ENCODE measurements around the gene PLD6.
"Not testable (repeated sequence)": the region's sequence is repeated elsewhere in the genome, so short reads cannot be mapped to it uniquely, and the experiment has no call there.

Gene PLD6

DNA sequence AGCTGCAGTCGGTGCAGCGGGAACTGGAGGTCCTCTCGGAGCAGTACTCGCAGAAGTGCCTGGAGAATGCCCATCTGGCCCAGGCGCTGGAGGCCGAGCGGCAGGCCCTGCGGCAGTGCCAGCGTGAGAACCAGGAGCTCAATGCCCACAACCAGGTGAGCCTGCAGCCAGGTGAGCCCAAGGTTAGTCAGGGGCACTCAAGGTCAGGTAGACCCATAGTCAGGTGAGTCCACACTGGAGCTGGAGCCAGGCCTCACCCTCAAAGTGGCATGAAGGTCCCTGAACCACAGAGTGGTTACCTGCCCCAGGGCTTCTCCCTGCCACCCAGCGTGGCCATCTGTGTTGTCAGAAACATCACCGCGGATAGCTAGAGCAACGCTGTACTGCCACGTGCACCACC, 32.2 kb downstream of the PLD6 start:
- no peak for DNase-seq

DNA sequence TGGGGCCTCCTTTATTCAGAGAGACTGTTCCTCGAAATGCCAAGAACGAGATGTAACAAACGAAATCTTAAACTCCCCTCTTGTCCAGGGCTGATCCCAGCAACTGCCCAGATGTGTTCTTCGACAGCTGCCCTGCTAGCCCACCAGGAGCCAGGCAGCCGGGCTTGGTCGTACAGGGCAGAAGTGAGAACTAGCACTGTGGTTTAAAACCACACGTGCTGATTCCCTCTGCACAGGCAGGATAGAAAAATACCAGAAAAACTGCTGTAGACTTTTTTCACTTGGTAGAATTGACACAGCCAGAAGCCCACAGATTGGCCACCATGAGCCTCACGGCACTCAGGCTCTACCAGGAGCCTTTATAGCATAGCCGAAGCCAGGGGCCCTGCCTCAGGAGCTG, 33.1 kb downstream of the PLD6 start:
- no peak for DNase-seq

DNA sequence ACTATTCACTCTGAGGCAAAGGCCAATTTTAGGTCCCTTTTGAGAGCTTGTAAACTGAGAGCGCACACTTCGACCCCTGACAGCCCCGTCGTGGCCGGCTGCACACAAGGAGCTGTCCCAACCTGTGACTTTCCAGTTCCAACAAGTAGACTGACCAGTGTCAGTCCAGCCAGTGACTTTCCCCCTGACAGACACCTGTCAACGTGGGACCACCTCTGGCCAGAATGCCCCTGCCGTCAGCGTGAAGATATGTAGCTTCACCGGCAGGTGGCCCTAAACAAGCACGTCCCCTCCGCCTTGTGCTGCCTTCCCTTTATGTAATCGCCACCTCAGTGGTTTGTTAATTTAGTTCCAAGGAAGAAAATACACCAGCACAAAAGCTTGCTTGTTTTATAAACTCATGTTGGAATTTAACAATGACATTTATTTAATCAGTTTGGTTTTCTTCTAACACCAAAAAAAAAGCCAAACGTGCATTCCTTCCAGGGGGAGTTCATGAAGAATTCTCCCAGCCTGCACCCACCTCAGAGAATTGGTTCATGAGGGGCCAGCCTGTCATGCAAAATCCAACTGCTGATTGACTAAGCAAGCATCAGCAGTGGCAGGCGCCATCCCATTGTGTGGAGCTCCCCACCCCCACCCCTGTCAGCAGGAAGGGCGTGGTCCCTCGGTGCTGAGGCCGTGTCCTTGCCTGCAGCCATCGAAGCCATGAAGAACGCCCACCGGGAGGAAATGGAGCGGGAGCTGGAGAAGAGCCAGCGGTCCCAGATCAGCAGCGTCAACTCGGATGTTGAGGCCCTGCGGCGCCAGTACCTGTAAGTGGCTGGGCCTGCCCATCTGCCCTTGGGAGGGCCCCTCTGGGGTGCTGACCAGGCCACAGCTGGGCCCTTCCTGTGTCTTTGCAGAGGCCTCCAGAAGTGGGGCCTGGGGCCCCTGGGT, 33.9 kb downstream of the PLD6 start:
- no peak for DNase-seq

DNA sequence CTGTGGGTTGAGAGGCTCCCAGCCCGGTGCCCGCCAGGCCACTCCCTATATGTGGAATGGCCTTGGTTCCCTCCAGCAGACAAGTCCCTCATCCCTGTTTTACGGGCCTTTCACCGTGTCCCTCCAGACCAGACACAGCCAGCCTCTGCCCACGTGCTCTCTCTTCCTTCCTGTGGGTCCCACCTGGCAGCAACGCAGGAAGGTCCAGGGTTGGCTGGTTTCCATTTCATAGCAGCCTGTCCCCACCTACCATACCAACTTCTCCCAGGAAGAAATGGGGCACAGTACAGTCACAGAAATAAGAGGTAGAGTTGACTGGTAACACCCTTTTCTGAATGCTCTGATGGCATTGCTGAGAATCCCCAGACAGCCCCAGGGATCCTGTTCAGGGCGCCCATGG, 34.9 kb downstream of the PLD6 start:
- DNase-seq: no peak

DNA sequence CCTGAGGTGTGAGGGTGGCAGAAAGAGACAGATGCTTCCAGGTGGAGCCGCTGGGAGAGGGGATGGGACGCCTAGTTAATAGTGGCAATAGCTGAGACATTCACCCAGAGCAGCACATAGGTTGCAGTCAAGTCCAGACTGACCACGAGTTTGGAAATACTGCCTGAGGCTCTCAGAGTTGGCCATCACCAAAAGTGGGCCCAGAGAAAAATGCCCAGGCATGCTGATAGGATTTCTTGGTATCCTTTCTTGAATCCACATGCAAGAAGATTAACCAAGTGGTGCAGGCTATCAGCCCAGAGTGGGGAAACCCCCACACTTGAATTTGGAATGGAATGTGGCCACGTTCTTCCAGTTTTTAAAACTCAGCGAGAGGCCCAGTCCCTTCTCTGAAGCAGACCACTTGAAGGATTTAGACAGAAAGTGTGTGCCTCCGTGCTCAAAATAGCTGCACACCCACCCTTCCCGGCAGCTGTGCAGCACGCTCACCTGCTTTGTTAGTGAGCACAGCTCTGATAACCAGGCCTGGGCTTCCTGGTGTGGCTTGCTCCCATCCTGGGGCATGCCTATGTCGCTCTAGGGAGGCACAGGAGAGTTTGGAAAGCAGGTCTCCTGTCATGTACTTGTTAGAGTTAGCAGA, 35.7 kb downstream of the PLD6 start:
- no peak for DNase-seq

DNA sequence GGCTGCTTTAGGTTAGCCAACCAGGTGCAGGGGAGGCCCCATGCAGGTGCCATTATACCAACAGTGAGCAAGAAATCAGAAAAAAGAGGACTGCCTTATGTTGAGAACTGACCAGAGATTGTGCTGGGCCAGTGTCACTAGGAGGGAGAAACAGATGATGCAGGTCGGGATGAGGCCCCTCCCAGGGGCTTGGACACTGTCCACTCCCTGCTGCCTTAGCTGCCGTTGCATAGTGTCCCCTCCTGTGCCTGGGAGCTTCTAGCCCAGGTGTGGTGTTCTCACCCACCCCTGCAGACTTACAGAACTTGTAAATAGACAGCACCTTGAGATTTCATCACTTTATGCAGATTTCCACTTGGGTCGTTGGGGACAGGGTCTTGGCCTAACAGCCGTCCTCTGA, 36.7 kb downstream of the PLD6 start:
- DNase-seq: no peak

DNA sequence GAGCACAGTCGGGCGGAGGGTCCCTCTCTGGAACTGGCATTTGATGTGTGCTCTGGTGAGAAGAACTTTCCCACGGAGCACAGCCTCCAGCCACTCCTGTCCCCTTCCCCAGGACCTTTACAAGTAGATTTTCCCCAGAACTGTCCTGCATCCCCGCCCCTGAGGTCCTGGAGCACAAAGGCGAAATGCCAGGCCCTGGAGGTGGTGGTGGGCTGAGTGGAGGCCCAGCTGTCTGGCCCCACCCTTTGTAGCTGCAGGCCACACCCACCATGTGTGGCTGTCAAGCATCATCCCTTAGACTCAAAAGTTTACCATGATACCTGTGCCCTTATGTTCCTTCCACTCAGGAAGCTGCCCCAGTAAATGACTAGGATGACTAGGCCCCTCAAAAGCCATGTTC, 37.7 kb downstream of the PLD6 start:
- no peak for DNase-seq

DNA sequence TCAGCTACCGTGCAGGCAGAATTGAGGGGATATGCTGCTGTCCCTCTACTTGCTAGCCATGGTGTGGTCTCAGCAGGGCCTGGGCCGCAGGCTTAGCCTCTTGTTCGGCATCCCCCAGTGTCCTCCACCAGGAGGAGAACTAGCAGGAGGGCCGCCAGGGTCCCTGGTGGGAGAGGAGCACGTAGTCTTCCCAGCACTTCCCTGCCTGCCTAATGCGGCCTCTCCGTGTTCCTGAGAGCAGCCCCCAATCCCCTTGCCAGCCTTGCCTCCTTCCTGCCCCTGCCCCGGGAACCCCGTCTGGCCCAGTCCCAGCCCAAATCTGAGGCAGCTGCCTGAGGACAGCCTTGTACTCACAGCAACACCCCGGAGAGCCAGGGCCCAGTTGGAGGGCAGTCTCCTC, 38.1 kb downstream of the PLD6 start:
- DNase-seq: no peak

DNA sequence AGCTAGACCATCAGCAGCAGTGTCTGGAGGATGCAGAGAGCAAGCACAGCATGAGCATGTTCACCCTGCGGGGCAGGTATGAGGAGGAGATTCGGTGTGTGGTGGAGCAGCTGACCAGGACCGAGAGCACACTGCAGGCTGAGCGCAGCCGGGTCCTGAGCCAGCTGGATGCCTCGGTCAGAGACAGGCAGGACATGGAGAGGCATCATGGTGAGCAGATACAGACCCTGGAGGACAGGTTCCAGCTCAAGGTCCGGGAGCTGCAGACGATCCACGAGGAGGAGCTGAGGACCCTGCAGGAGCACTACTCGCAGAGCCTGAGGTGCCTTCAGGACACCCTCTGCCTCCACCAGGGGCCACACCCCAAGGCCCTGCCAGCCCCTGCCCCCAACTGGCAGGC, 38.8 kb downstream of the PLD6 start:
- DNase-seq: no peak

DNA sequence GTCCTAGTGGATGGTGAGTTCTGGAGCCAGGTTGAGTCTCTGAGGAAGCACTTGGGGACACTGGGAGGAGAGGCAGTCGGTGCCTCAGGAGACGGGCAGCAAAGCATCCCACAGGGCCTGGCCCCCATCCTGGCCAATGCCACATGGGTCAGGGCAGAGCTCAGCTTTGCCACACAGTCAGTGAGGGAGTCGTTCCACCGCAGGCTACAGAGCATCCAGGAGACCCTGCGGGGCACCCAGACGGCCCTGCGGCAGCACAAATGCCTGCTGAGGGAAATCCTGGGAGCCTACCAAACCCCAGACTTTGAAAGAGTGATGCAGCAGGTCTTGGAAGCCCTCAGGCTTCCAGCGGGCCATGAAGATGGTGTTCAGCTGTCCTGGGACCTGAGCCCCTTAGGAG, 39.7 kb downstream of the PLD6 start:
- DNase-seq: no peak

DNA sequence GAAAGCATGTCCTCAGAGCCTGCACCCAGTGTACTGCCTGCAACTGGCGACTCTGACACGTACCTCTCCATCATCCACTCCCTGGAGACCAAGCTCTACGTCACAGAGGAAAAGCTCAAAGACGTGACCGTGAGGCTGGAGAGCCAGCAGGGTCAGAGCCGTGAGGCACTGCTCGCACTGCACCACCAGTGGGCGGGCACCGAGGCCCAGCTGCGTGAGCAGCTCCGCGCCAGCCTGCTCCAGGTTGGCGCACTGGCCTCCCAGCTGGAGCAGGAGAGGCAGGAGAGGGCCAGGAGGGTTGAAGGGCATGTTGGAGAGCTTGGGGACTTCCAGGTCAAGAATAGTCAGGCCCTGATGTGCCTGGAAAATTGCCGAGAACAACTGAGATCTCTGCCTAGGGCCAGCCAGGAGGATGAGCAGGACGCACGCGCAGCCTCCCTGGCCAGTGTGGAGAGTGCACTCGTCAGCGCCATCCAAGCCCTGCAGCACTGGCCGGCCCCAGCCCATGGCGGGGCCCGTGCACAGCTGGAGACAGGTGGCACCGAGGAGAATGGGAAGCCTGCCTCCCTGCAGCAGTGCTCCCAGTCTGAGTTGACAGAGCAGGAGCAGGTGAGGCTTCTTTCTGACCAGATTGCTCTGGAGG, 40.3 kb downstream of the PLD6 start:
- DNase-seq: no peak

DNA sequence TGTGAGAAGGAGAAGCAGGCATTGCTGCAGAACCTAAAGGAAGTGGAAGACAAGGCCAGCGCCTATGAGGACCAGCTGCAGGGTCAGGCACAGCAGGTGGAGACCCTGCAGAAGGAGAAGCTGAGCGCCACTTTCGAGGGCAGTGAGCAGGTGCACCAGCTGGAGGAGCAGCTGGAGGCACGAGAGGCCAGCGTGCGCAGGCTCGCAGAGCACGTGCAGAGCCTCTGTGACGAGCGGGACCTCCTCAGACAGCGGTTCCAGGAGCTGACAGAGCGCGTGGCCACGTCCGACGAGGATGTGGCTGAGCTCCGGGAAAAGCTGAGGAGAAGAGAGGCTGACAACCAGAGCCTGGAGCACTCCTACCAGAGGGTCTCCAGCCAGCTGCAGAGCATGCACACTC, 41.5 kb downstream of the PLD6 start:
- no peak for DNase-seq

DNA sequence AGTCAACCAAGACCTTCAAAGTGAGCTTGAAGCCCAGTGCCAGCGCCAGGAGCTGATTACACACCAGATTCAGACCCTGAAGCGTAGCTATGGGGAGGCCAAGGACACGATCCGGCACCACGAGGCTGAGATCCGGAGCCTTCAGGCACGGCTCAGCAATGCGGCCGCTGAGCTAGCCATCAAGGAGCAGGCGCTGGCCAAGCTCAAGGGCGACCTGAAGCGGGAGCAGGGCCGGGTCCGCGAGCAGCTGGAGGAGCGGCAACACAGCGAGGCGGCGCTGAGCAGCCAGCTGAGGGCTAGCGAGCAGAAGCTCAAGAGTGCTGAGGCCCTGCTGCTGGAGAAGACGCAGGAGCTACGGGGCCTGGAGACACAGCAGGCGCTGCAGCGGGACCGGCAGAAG, 42.0 kb downstream of the PLD6 start:
- DNase-seq: no peak

DNA sequence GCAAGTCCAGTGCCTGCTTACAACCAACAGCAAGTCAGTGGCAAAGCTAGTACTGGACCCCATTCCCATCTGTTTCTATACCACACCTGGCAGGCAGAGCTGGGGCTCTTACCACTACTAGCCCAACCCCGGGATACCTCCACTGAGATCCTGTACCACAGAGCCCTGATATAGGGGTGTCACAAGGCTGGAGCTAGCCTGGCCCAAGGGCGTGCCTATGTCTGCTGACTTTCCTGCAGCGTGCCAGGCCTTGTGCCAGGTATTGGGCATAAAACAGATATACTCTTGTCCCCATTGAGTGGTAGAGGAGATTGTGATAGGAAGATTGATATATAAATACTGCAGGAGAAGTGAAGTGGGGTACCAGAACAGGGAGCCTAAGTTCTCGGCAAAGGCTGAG, 44.4 kb downstream of the PLD6 start:
- no peak for DNase-seq

DNA sequence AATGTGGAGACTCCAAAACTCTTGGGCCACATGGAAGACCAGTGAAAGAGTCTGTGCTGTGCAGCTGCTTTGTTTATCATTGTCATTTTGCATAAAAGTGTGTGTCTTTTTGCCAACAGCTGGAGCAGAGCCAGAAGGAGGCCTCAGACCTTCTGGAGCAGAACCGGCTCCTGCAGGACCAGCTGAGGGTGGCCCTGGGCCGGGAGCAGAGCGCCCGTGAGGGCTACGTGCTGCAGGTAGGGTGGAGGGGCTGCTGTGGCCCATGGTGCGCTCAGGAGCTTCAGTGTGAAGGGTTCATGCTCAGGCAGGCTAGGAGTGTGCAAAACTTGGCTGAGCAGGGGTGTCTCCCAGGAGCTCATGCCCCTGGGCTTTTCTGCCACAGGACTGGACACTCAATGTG, 45.0 kb downstream of the PLD6 start:
- DNase-seq: no peak

DNA sequence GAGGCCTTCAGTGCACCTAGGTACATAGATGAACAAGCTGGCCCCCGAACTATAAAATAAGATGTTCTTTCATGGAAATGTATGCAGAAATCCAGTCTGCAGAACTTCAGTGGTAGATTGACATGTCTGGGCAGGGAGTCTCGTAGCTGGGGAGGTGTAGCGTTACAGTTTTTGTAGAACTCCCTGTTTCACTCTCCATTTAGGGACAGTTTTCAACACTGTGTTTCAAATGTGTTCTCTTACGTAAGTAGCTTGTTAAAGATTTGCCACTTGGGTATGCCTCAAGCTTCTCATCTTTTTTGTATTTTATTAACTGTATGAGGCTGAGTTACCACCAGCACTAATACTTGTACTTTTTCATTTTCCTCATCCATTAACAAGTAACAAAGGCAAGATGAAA, 46.6 kb downstream of the PLD6 start:
- DNase-seq: no peak

DNA sequence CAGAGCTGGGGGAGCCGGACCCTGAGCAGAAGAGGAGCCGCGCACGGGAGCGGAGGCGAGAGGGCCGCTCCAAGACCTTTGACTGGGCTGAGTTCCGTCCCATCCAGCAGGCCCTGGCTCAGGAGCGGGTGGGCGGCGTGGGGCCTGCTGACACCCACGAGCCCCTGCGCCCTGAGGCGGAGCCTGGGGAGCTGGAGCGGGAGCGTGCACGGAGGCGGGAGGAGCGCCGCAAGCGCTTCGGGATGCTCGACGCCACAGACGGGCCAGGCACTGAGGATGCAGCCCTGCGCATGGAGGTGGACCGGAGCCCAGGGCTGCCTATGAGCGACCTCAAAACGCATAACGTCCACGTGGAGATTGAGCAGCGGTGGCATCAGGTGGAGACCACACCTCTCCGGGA, 47.6 kb downstream of the PLD6 start:
- DNase-seq: not testable (repeated sequence)

DNA sequence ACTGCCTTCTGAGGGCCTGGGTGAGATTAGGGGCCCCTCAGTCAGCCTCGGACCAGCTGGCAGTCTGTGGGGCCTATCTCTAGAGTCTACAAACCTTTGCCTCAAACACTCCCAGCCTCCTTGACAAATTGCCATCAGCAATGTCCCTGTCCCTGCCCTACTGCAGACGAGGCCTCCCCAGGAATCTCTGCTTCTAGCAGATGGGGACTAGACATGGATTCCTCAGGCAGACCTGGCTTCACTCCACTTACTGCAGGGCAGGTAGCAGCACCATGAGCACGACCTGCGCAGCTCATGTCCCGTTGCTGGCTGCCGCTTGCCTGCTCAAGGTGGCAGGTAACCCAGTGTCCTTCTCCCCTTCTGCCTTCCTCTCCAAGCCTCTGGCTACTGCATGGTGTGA, 49.1 kb downstream of the PLD6 start:
- no peak for DNase-seq

DNA sequence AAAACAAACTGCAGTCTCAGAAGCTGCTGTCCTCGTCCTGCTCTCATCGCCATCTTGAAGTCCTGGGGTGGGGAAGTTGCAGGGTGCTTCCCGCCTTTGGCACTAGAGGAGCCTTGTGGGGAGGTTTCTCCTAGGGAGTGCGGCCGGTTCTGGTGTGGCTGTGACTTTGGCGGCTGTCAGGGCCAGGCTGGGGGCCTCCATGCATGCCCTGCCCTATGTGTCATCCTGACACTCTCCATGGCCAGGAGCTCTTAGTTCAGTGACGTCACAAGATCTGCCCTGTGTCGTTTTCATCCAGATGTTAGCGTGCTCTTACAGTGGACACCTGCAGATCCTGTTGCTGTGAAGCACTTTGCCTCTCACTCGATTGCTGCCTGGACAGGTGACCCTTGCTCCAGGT, 49.6 kb downstream of the PLD6 start:
- DNase-seq: no peak

DNA sequence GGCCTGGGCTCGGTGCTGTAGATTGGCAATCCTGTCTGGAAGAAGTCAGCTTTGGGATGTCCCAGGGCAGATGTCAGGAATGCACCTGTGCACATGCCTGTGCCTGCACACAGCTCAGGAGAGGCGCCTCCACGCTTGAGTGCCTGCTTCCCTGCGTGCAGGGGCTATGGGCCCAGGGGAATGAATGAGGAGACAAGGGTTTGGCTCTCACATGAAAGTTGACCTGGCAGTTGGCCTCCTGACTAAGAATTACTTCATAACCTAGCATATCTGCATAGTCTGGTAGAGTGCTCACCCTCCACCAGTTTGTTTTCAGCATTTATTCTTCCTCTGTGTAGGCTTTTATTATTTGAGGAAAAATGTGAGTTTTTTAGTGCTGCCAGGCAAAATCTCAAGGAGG, 50.0 kb downstream of the PLD6 start:
- DNase-seq: no peak

DNA sequence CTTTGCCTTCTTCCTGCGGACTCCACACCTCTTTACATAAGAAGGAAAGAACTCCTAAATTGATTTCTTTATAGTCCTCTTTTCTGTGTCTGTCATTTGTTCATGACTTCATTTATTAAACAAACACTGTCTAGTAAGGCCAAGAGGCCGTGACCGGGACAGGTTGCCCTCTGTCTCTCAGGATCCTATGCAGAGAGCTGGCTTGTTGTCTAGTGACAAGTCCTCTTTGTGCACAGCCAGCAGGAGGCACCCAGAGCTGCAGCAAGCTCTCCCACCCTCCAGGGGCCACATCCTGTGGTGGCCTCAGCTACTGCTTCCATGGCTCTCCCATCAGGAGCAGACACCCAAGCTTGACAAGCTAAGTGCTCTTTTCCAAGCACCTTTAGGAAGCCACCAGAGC, 50.6 kb downstream of the PLD6 start:
- no peak for DNase-seq

DNA sequence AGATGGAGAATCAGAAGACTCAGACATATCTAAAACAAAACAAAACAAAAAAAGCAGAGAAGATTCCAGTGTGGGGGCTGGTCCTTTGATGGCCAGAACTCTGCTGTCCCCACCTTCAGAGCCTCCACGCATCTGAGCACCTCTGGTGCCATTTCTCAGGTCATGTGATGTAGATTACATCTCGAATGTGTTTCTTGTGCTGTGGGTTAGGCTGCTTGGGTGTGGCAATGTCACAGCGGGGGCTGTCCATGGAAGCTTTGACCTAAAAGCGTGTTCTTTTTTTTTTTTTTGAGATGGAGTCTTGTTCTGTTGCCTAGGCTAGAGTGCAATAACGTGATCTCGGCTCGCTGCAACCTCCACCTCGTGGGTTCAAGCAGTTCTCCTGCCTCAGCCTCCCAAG, 51.2 kb downstream of the PLD6 start:
- DNase-seq: no peak

DNA sequence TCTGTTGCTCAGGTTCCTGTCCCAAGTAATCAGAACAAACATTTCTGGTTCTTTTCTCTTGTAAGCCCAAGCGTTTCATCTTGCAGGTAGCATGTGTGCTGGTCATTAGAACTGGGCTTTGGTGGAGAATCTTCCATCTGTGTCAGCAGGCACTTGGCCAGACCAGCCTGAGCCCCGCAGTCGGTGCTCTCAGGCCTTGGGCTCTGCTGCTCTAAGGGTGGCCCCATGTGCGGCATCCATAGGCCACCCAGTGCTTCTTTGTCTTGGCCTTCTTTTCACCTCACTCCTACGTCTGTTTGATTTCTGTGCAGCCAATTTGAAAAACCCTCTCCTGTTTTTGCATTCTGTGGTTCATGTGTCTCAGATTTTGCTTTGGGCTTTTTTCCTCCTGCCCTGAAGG, 51.6 kb downstream of the PLD6 start:
- DNase-seq: no peak

DNA sequence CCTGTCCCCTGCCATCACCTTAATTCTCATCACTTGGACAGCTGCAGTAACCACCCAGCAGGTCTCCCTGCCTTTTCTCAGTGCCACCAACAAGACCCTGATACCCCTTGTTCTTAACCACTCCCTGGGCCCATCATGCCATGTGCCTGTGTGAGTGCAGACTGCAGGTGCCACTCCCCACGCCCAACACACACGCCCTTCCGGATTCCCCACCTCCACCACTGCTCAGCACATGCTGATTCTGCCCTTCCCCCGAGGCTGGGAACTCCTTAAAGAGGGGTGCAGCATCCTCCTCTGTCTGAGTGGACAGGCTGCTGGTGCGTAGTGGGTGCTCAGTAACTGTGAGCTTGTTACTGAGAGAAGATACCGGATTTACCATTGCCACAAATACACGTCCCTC, 52.4 kb downstream of the PLD6 start:
- DNase-seq: no peak

All from suppressor macrophage treated with lipopolysaccharide for 1 hour (primary cell).